Subcutaneous adipose tissue (tissue), 4 donors: Measurements from ENCODE around the gene CFHR5. TPM values are rescaled to one million over a fixed set of nuclear protein-coding genes. Genes with fewer than 3 reads are reported as not detected.

Experiments
- small RNA-seq: library from RNA; depleted of rRNA; stranded (forward); fragments of <200 nt; gene quantifications from one replicate; pipeline ENCODE3, GENCODE V24; 2016
- total RNA-seq, 4 donors: library from RNA; depleted of rRNA; stranded (reverse); fragments of >200 nt; gene quantifications; one replicate each; pipeline ENCODE4 v1.1.0, GENCODE V29; 2016
- TF ChIP-seq, protein P1 (sequence below): fragments of 450-650 bp; IDR thresholded peaks from one replicate; pipeline ENCODE4 v1.5.1; 2016; ENCODE audit warnings: low read depth, mild to moderate bottlenecking, control low read depth, antibody characterized with exemption, moderate library complexity

CFHR5 gene
- total RNA-seq, 4 donors from 2014 or later, result not detected

DNA sequence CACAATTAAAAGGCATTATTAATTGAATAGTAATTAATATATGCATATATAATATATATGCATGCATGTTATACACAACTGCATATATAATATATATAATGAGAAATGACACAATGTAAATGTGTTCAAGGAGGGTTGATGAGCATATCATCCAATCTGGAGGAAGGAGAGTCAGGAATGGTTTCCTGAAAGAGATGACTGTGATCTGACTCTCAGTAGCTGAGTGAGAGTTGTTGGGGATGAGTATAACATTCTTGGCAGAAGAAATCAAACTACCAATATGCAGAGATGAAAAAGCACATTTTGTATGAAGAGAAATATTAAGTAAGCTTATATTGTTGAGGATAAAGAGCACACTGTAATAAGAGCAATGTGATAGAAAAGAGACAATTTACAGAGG lies 52.4 kb downstream of the CFHR5 start:
- TF ChIP-seq, protein P1, sequence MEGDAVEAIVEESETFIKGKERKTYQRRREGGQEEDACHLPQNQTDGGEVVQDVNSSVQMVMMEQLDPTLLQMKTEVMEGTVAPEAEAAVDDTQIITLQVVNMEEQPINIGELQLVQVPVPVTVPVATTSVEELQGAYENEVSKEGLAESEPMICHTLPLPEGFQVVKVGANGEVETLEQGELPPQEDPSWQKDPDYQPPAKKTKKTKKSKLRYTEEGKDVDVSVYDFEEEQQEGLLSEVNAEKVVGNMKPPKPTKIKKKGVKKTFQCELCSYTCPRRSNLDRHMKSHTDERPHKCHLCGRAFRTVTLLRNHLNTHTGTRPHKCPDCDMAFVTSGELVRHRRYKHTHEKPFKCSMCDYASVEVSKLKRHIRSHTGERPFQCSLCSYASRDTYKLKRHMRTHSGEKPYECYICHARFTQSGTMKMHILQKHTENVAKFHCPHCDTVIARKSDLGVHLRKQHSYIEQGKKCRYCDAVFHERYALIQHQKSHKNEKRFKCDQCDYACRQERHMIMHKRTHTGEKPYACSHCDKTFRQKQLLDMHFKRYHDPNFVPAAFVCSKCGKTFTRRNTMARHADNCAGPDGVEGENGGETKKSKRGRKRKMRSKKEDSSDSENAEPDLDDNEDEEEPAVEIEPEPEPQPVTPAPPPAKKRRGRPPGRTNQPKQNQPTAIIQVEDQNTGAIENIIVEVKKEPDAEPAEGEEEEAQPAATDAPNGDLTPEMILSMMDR, result no peak

DNA sequence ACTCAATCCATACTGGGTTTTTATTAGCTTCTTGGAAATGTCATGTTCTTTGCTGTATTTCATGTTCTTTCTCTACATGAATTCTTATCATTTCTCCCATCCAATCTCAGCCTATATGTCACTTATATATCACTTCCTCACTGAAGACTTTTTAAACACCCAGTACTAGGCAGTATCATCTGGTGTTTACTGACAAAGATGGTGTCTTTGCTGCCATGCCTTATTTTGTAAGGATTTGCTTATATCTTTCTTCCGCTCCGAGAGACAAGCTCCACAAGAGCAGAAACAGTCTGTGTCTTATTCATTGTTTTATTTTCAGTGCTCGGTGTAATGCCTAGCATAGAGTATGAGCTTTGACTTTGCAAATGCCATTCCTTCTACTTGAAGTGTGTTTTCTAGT lies 59.5 kb downstream of the CFHR5 start:
- TF ChIP-seq, protein P1, result no peak

DNA sequence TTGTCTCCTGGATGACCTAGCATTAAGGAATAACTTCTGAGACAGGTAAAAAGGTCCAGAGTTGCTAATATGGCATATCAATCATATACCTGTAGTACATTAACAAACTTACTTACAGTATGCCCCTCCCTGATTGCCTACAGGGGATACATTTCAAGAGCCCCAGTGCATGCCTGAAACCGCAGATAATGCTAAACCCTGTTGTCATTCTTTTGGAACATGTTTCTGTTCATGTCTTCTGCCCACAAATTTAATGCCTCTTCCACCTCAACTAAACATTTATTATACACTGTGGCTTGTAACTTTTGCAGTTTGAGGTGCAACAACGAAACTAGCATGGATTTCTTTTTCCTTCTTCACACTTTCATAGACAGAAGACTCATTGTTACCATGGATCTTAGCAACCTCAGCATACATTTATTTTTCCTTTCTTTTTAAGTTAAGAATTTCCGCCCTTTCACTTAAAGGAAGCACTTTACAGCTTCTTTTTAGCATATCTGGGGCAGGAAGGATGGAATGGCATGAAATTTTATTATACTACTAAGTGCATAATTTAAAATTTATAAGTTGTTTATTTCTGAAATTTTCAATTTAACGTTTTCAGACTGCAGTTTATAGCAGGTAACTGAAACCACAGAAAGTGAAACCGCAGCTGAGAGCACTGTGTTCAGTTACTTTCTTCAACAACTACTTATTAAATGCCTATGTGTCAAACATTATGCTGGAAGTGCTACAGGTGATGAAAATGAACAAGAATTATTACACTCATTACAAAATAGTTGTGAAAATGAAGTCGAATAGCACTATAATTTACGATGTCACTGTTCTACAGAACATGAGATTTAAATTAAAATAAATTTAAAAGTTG lies 64.4 kb downstream of the CFHR5 start:
- TF ChIP-seq, protein P1, result no peak

DNA sequence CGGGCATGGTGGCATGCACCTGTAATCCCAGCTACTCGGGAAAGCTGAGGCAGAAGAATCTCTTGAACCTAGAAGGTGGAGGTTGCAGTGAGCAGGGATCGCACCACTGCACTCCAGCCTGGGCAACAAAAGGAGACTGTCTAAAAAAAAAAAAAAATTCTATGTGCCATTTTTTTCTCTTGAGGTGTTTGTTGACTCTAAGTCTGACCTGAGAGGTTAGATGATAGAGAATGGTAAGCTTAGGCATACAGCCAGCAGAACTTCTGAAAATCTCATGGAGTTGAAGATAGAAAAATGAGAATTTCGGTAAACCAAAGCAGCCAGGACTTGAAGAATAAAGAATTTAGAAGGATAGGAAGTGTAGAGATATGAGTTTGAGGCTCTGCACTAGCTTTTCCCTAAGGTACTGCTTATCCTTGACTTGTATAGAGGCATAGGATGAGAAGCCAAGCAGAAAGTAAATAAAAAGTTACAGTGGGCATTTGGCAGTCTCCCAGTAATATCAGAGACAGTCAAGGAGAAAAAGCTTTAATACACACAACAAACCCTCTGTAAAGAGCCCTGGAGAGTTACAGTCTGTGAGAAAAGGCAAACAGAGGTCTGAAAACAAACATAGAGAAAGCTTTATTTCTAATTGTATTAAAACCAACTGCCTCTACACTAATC lies 65.5 kb downstream of the CFHR5 start:
- TF ChIP-seq, protein P1, result no peak

DNA sequence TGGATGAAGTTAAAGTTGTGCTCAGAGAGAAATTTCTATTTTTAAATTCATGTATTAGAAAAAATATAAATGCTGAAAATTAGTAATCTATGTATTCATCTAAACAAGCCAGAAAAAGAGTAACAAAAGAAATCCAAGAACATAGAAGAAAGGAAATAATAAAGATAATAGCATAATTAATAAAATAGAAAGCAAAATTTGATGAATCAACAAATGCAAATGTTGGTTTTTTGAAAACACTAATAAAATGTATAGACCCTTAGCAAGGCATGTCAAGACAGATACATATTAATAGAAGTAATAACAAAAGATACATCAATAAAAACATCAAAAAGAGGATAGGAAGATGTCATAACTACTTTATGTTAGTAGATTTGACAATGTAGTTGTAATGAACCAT lies 71.7 kb downstream of the CFHR5 start:
- TF ChIP-seq, protein P1, result no peak

Small RNA genes within 50 kb of the gene (small RNA-seq; reads per million reads assigned to genes)
- not detected for gene AL139418.1

Other genes starting within 250 kb of the CFHR5 start
- gene CFHR3, start 202.7 kb upstream of the CFHR5 start, total RNA-seq, result under 1 TPM in 2 of 4 donors, not detected in 2; 0.33 to 0.88 TPM
- gene CFHR1, start 157.8 kb upstream of the CFHR5 start, total RNA-seq, result 1 to 10 TPM in 1 of 4 donors, under 1 TPM in 1, not detected in 2; 0.57 to 1.3 TPM
- gene CFHR4, start 89.5 kb upstream of the CFHR5 start, total RNA-seq, result not detected
- not detected for gene CFHR2, start 33.8 kb upstream of the CFHR5 start, total RNA-seq
- gene F13B, start 89.7 kb downstream of the CFHR5 start, total RNA-seq, result not detected
- gene ASPM, start 169.1 kb downstream of the CFHR5 start, total RNA-seq, result 1 to 10 TPM in 2 of 4 donors, under 1 TPM in 2; 0.33 to 5.1 (median 2.7) TPM
- gene ZBTB41, start 223.7 kb downstream of the CFHR5 start, total RNA-seq, result 10 to 100 TPM; 11.1 to 21.4 (median 15.7) TPM